GM12891 (cell line): ENCODE results near the gene TNRC6A.
A peak's percentile ranks its signal among the peaks of the same experiment; 100 is the strongest.

Experiments used
- DNase-seq: peaks from one replicate; pipeline ENCODE4 v3.0.0; 2011; ENCODE audit warnings: low spot score; ENCODE audit not compliant: insufficient read length
- FAIRE-seq: peaks from 2 replicates; lab custom pipeline; 2011; peaks lifted over from hg19 to GRCh38; lab: Jason Lieb, UNC
- PAX5 ChIP-seq: IDR thresholded peaks from 2 replicates; pipeline ENCODE4 v1.6.1; 2011; ENCODE audit warnings: low read length, moderate library complexity, mild to moderate bottlenecking; ENCODE audit not compliant: insufficient read depth, severe bottlenecking
- POLR2A ChIP-seq: IDR thresholded peaks from 2 replicates; pipeline ENCODE4 v1.6.1; 2011; ENCODE audit warnings: low read depth, low read length, control low read depth
- POLR2AphosphoS5 ChIP-seq: IDR thresholded peaks from 2 replicates; pipeline ENCODE4 v1.6.1; 2011; ENCODE audit warnings: low read depth, low read length, control low read depth
- POU2F2 ChIP-seq: IDR thresholded peaks from 2 replicates; pipeline ENCODE4 v1.6.1; 2011; ENCODE audit warnings: low read depth, mild to moderate bottlenecking, control low read depth, low read length, moderate library complexity
- SPI1 ChIP-seq: IDR thresholded peaks from 2 replicates; pipeline ENCODE4 v1.6.1; 2011; ENCODE audit warnings: low read depth, low read length, control low read depth
- TAF1 ChIP-seq: IDR thresholded peaks from 2 replicates; pipeline ENCODE4 v1.6.1; 2011; ENCODE audit warnings: low read depth, low read length, control low read depth

Gene TNRC6A

GRCh38 chr16:24723663-24724062, 5.8 kb upstream of the TNRC6A start:
- DNase-seq (no peak), FAIRE-seq (no peak)
- TF ChIP-seq PAX5 (no peak), POLR2AphosphoS5 (no peak), TAF1 (no peak)

GRCh38 chr16:24728011-24728410, 1.4 kb upstream of the TNRC6A start:
- FAIRE-seq (no peak), DNase-seq (no peak)
- TF ChIP-seq SPI1: no peak
- no peak for TF ChIP-seq POLR2AphosphoS5
- no peak for TF ChIP-seq POLR2A
- no peak for TF ChIP-seq PAX5
- no peak for TF ChIP-seq TAF1
- TF ChIP-seq POU2F2: no peak

- FAIRE-seq: no peak
- TF ChIP-seq PAX5: no peak
- no peak for TF ChIP-seq POLR2A
- TF ChIP-seq POLR2AphosphoS5: no peak
- no peak for TF ChIP-seq SPI1
- TF ChIP-seq POU2F2: no peak
- TF ChIP-seq TAF1: no peak
- peak; percentile 3 for DNase-seq
Measured at GRCh38 chr16:24728891-24729242, 584 bp upstream of the TNRC6A start.

GRCh38 chr16:24729951-24730815, 732 bp downstream of the TNRC6A start:
- TF ChIP-seq SPI1 (no peak), POLR2AphosphoS5 (no peak), POLR2A (no peak), POU2F2 (no peak), PAX5 (no peak), TAF1 (no peak)
- DNase-seq (no peak), FAIRE-seq (no peak)

GRCh38 chr16:24730914-24731313, 1.5 kb downstream of the TNRC6A start:
- FAIRE-seq: no peak
- TF ChIP-seq POLR2A (no peak), POLR2AphosphoS5 (no peak), POU2F2 (no peak), TAF1 (no peak)
- no peak for DNase-seq

- TF ChIP-seq POU2F2 (no peak), POLR2A (no peak), PAX5 (no peak), POLR2AphosphoS5 (no peak), TAF1 (no peak), SPI1 (no peak)
- no peak for DNase-seq
- FAIRE-seq: no peak
Measured at GRCh38 chr16:24731722-24732419, 2.4 kb downstream of the TNRC6A start.

GRCh38 chr16:24734382-24734781, 4.9 kb downstream of the TNRC6A start:
- DNase-seq (no peak), FAIRE-seq (no peak)
- TF ChIP-seq SPI1: peak; percentile 57
- TF ChIP-seq PAX5: no peak

GRCh38 chr16:24736758-24737157, 7.3 kb downstream of the TNRC6A start:
- no peak for FAIRE-seq
- TF ChIP-seq TAF1: no peak
- TF ChIP-seq POLR2A: no peak
- TF ChIP-seq POU2F2: no peak
- no peak for TF ChIP-seq SPI1
- no peak for TF ChIP-seq PAX5
- no peak for TF ChIP-seq POLR2AphosphoS5
- DNase-seq: no peak

GRCh38 chr16:24737391-24737871, 8.0 kb downstream of the TNRC6A start:
- FAIRE-seq: no peak
- no peak for TF ChIP-seq POLR2AphosphoS5
- TF ChIP-seq TAF1: no peak
- DNase-seq: no peak

GRCh38 chr16:24737916-24738594, 8.6 kb downstream of the TNRC6A start:
- FAIRE-seq (no peak), DNase-seq (no peak)
- TF ChIP-seq PAX5 (no peak), POLR2A (no peak)
